DMS79 (cell line): ENCODE results near the gene GRIK5.

ENCODE experiments used
- DNase-seq: peaks from one replicate; lab custom pipeline; 2025; lab: John Stamatoyannopoulos, UW

GRIK5 gene

DNA sequence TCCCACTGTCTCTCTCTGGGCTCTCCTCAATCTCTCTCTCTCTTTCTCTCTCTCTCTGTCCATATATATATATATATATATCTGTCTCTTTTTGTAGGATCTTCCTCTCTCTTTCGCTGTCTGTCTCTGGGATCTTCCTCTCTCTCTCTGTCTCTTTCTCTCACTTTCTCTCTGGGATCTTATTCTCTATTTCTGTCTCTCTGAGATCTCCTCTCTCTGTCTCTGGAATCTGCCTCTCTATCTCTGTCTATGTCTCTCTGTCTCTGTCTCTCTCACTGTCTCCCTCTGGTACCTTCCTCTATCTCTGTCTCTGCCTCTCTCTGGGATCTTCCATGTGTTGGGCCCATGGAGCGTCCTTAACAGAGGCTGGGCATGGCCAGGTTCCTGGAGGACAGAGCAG lies 79.4 kb downstream of the GRIK5 start:
- DNase-seq: no peak

GRCh38 chr19:41990028-41990427 lies 80.0 kb downstream of the GRIK5 start:
- no peak for DNase-seq

DNA sequence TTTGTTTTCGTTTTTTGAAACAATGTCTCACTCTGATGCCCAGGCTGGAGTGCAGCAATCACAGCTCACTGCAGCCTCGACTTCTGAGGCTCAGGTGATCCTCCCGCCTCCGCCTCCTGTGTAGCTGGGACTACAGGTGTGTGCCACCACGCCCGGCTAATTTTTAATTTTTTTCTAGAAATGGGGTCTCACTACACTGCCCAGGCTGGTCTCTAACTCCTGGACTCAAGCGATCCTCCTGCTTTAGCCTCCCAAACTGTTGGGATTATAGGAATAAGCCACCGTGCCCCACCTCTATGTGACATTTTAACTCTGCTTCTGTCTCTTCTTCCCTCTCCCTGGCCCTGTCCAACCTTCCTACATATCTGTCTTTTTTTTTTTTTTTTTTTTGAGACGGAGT lies 81.1 kb downstream of the GRIK5 start:
- no peak for DNase-seq

- no peak for DNase-seq
These were observed 82.7 kb downstream of the GRIK5 start for GRCh38 chr19:41987141-41987860.

DNA sequence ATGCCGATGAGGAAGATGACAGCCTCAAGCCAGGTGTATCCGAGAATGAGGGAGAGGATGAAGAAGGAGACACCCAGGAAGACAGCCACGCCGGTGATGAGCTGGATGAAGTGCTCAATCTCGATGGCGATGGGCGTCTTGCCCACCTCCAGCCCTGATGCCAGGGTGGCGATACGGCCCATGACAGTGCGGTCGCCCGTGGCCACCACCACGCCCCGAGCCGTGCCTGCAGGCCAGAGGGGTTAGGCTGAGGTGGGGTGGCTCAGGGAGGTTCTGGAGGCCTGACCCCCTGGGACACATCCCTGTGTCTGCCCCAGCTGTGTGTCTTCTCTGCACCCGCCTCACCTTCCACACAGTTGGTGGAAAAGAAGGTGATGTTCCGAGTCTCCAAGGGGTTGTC lies 85.0 kb downstream of the GRIK5 start:
- DNase-seq: no peak

GRCh38 chr19:41981724-41982123 lies 88.3 kb downstream of the GRIK5 start:
- DNase-seq: no peak

GRCh38 chr19:41978470-41978869 lies 91.5 kb downstream of the GRIK5 start:
- DNase-seq: no peak

DNA sequence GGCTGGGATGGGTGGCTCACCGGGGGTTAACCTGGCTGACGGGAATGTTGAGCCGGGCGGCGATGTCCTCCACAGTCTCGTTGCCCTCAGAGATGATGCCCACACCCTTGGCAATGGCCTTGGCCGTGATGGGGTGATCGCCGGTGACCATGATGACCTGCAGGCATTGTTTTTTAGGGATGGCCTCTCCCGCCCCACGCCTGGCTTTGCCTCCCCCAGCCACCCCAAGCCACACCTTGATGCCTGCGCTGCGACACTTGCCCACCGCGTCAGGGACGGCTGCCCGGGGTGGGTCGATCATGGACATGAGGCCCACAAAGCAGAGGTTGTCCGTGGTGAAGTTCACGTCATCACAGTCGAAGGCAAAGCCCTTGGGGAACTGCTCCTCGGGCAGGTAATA lies 92.1 kb downstream of the GRIK5 start:
- DNase-seq: no peak

DNA sequence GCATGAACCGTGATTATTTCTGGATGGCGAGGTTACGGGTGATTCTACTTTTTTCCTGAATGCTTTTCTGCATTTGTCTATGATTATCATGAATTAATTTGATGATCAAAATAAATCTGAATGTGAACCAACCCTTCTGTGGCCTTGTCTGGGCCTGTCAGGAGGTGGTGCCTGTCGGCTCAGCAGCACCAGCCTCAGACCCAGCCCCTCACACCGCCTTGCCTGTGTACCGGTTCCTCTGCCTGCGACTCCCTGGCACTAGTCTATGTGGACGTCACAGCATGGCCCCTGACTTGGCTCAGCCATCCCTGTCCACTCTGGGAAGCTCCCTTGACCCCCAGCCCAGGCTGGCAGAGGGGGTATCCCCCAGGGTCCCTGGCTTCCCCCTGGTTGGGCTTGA lies 95.4 kb downstream of the GRIK5 start:
- DNase-seq: no peak

- DNase-seq: no peak
These were observed 98.6 kb downstream of the GRIK5 start for GRCh38 chr19:41971363-41971762.

DNA sequence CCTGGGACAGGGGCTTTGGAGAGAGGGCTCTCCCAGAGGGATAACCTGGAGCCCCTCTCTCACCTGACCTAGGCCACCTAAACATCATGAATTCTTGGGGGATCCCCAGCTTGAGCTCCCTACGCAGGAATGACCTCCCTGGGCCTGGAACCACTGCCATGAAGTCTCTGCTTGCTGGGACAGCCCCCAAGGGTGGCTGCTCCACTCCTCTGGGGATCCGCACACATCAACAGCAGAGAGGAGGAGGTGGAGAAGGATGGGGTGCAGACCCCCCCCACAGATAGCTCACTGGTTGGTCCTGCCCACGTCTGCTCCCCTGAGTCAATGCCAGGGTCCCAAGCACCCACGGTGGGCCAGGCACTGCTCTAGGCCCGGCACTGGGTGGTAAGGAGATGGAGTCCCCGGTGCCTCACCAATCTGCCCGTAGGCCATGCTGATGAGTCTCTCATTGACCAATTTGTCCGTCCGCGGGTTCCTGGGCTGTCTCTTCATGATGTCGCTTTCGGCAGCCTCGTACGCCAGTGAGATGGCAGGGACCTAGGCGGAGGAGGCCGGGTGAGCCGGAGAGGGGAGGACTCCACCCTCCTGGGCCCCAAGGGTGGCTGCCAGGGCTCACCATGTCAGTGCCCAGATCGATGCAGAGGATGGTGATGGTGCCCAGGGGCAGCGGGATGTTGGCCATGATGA lies 100.1 kb downstream of the GRIK5 start:
- no peak for DNase-seq

DNA sequence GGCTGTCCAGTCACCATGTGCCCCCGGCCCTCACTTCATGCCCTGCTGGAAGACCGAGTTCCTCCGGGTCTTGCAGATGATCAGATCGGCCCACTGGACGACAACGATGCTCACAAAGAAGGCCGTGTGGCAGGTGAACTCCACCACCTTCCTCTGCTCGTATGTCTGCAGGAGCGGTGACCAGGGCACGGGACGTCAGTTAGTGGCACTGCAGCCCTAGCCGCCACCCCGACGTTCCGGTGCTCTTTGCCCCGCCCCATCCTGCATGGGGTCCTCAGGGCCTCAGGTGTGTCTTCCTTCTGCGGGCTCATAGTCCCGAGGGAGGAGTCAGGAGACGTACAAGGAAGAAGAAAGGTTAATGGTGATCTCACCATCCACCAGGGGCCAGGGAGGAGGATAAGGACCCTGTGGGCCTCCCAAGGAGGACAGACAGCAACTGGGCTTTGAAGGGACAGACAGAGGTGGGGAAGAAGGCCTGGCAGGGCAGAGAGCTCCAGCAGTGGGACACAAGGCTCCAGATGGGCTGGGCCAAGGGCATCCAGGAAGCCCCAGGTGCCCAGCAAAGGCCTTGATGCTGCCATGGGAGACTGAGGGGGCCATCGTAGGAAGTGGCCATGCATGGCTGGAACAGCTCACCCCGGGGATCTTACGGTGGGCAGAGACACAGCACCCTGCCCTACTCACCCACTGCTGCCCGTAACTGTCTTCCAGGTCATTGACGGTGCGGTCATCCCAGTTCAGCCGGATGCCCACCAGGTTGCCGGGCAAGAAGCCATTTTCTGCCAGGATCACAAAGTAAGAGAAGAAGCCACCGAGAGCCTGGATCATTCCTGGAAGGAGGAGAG lies 101.0 kb downstream of the GRIK5 start:
- no peak for DNase-seq

DNA sequence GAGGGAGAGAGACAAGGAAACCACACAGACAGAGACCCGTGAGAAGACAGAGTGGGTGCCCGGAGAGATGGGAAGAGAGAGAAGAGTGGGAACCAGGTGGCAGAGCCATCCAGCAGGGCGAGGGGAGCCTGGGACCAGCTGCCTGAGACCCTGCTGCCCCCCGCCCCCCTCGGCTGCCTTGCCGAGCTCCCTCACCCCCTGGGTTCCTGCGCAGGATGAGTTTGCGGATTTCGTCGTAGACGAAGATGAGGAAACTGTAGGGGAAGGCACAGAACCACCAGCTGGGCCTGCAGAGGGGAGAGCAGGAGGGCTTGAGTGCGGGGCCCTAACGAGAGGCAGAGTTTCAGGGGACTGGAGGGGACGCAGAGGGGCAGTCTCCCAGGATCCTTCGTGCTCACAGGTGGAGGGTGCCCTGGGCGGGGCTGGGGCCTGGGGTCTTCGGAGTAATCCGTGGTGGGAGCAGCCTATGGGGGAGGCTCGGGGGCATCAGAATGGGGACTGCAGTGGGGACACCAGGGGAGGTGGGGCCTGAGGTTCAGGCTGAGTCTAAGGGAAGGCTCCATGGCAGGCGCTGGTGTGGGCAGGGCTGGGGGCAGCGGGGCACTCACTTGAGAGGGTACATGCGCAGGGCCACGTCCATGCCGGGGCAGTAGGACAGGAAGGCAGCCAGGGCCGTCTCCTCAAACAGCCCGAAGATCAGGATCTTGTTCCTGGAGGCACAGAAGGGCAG lies 102.8 kb downstream of the GRIK5 start:
- DNase-seq: no peak

DNA sequence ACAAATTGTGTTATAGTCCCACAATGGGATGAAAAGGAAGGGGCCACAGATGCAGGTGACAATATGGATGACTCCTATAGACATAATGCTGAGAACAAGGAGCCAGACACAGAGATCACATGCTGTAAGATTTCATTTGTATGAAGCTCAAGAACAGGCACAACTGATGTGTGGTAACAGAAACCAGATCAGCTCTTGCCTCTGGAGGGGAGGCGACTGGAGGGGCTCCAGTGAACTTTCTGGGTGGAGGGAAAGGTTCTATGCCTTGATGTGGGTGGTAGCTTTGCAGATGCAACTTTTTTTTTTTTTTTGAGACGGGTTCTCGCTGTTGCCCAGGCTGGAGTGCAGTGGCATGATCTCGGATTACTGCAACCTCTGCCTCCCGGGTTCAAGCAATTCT lies 104.9 kb downstream of the GRIK5 start:
- DNase-seq: no peak

DNA sequence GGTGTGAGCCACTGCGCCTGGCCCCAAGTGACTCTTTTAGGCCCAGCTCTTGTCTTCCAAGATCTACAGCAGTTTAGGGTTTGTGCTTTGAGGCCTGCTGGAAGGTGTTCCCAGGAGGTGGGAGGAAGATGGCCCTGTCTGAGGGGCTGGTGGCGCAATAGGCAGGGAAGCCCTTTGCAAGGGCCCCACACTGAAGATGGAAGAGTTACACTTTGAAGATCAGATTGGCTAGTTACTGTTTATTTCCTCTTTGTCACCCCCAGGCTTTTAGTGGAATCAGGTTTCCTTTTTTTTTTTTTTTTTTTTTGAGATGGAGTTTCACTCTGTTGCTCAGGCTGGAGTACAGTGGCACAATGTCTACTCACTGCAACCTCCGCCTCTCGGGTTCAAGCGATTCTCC lies 109.0 kb downstream of the GRIK5 start:
- DNase-seq: no peak

GRCh38 chr19:41959056-41960053 lies 110.7 kb downstream of the GRIK5 start, which contains the start of gene RABAC1:
TSS of gene RABAC1 (minus strand) at chr19:41959321. CDS start at chr19:41959292, 29 bp downstream.
- peak; percentile 91 for DNase-seq

GRCh38 chr19:41958367-41959055 lies 111.5 kb downstream of the GRIK5 start:
- DNase-seq: peak; percentile 42

GRCh38 chr19:41957838-41958366 lies 112.1 kb downstream of the GRIK5 start:
- peak; percentile 82 for DNase-seq

DNA sequence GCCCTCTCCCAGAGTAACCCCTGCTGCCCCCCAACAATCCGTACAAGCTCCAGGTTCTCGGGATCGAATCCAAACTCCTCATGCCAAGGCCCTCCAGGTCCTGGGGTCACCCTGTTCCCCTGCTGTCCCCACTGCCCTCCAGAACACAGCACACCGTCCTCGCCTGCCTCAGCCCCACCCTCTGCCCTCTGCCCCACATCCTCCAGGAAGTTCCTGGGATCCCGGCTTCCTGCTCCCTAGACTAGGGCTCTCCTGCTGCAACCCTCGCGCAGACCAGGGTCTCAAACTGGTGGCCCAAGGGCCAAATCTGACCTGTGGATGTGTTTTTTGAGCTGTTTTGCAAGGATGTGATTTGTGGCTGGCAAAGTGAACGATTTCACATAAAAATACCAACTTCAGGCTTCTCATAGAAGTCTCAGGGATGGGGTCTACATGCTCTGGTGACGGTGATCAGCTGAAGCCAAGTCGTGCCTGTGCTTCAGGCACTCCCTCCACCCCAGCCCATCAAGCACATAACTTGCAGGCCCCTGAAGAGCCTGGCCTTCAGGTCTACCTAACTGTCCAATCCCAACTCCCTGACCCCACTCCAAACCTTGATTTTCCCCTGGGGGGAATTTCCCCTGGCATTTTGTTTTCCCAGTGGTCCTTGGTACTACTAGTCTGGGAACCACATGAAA lies 112.7 kb downstream of the GRIK5 start:
- DNase-seq: no peak
